K562 (cell line): ENCODE measurements around the gene ATP5MG. TPM values are rescaled to one million over a fixed set of nuclear protein-coding genes. Genes with fewer than 3 reads are reported as not detected.

ENCODE experiments used
- ATAC-seq: fragments of 200-7000 bp; cut with Tn5 transposase; 3 replicates; pipeline ENCODE4 v1.9.1; 2020; ENCODE audit warnings: moderate library complexity
- BruUV-seq: library from RNA; stranded (reverse); fragments of 400-500 nt; replicated peaks from 2 replicates; lab custom pipeline; 2021; lab: Mats Ljungman, UMichigan
- CTCF ChIA-PET: fragments of 300-600 bp; formaldehyde crosslinking; extraction: SDS; loops from one replicate; lab custom pipeline; 2021; ENCODE audit warnings: low intra/inter-chr PET ratio; lab: Yijun Ruan, JAX
- POLR2A ChIA-PET: fragments of 300-600, 350-650 bp; sonication (Branson Sonifier 250); formaldehyde crosslinking; extraction: SDS; loops from one replicate; lab custom pipeline; 2021; ENCODE audit warnings: antibody characterized with exemption, inconsistent platforms; lab: Yijun Ruan, JAX
- DNase-seq, 4 experiments: peaks; one replicate each; pipeline versions ENCODE4 v3.0.0 to v3.0.0-alpha.2; 2011 to 2018; ENCODE audit warnings: low spot score in 3 of 4, mixed read lengths in 3 of 4; ENCODE audit errors: extremely low read depth in 1 of 4
- FAIRE-seq: peaks from 2 replicates; lab custom pipeline; 2011; peaks lifted over from hg19 to GRCh38; lab: Jason Lieb, UNC
- H2AFZ ChIP-seq: 2 replicates; pipeline ENCODE4 v1.6.0; 2011; ENCODE audit warnings: low read depth, low read length, control low read depth, inconsistent platforms
- H3K27ac ChIP-seq: fragments of 200-600 bp; 3 replicates; pipeline ENCODE4 v1.8.0; 2011; ENCODE audit warnings: low read depth, mild to moderate bottlenecking, control low read depth, inconsistent platforms, low read length, moderate library complexity, mixed read lengths; ENCODE audit errors: extremely low read depth
- H3K27me3 ChIP-seq, 2 experiments: fragments of 300-600 bp in 1 of 2; 2 replicates in 1 of 2; 3 replicates in 1 of 2; pipeline versions ENCODE4 v1.6.0 to v1.8.0; 2011; ENCODE audit warnings: inconsistent platforms in 2 of 2, low read length in 2 of 2, mild to moderate bottlenecking in 1 of 2, mixed read lengths in 1 of 2, moderate library complexity in 1 of 2; ENCODE audit not compliant: control insufficient read depth in 2 of 2, insufficient read depth in 2 of 2
- H3K36me3 ChIP-seq: fragments of 300-600 bp; 3 replicates; pipeline ENCODE4 v1.8.0; 2011; ENCODE audit warnings: mild to moderate bottlenecking, low read length, inconsistent platforms; ENCODE audit not compliant: control insufficient read depth, insufficient read depth
- H3K4me1 ChIP-seq, 2 experiments: fragments of 200-600 bp in 1 of 2; replicated peaks in 1 of 2; 2 replicates in 1 of 2; 3 replicates in 1 of 2; pipeline versions ENCODE4 v1.5.1 to v1.8.0; 2011; ENCODE audit warnings: inconsistent platforms in 2 of 2, low read length in 2 of 2, mild to moderate bottlenecking in 1 of 2, mixed read lengths in 1 of 2, moderate library complexity in 1 of 2; ENCODE audit not compliant: control insufficient read depth in 2 of 2, insufficient read depth in 2 of 2
- H3K4me2 ChIP-seq: 2 replicates; pipeline ENCODE4 v1.6.1; 2011; ENCODE audit warnings: low read length, control low read depth, inconsistent platforms, mixed read lengths; ENCODE audit not compliant: insufficient read depth
- H3K4me3 ChIP-seq: fragments of 200-600 bp; sonication (generic), shearing (Covaris generic); 2 replicates; pipeline ENCODE4 v1.5.1; 2016; ENCODE audit warnings: control low read depth, inconsistent platforms
- H3K79me2 ChIP-seq: fragments of 200-600 bp; 3 replicates; pipeline ENCODE4 v1.8.0; 2011; ENCODE audit warnings: low read length, inconsistent platforms; ENCODE audit not compliant: control insufficient read depth, insufficient read depth
- H3K9ac ChIP-seq, 2 experiments: 2 replicates each; pipeline versions ENCODE4 v1.6.0 to v1.6.1; 2011; ENCODE audit warnings: low read depth in 2 of 2, low read length in 2 of 2, control low read depth in 1 of 2, inconsistent platforms in 1 of 2, mild to moderate bottlenecking in 1 of 2, mixed read lengths in 1 of 2; ENCODE audit not compliant: insufficient read depth in 1 of 2
- H3K9me1 ChIP-seq: one replicate; pipeline ENCODE4 v1.6.0; 2011; ENCODE audit warnings: inconsistent platforms, mild to moderate bottlenecking, low read length, moderate library complexity; ENCODE audit not compliant: control insufficient read depth, insufficient read depth
- H3K9me3 ChIP-seq: replicated peaks from 2 replicates; pipeline ENCODE4 v1.5.1; 2011; ENCODE audit warnings: low read depth, low read length, inconsistent platforms; ENCODE audit not compliant: control insufficient read depth, insufficient read depth
- H4K20me1 ChIP-seq: replicated peaks from 2 replicates; pipeline ENCODE4 v1.6.1; 2011; ENCODE audit warnings: low read length, inconsistent platforms, mixed read lengths; ENCODE audit not compliant: control insufficient read depth, insufficient read depth
- NR3C1 ChIP-seq: sonication (generic); formaldehyde crosslinking; IDR thresholded peaks from 2 replicates; pipeline ENCODE4 v1.8.1; 2022; ENCODE audit warnings: missing genetic modification reagents
- POLR2H ChIP-seq: IDR thresholded peaks from 2 replicates; pipeline ENCODE4 v1.6.1; 2016; ENCODE audit warnings: missing genetic modification characterization, low read depth, mild to moderate bottlenecking, control low read depth, missing compliant biosample characterization, moderate library complexity
- SRF ChIP-seq, 2 experiments: fragments of 250-450, 450-650 bp in 1 of 2; sonication (Bioruptor Pico) in 1 of 2; sonication (generic) in 1 of 2; formaldehyde crosslinking; IDR thresholded peaks; 2 replicates each; pipeline versions ENCODE4 v1.5.0 to v1.5.1; 2020 to 2022; ENCODE audit warnings: mild to moderate bottlenecking in 1 of 2, missing genetic modification reagents in 1 of 2
- SRSF9 ChIP-seq: fragments of 200-400 bp; formaldehyde crosslinking; IDR thresholded peaks from 2 replicates; pipeline ENCODE4 v1.6.1; 2017; ENCODE audit warnings: low read depth, low read length, borderline replicate concordance
- VEZF1 ChIP-seq: fragments of 200-800 bp; sonication (Bioruptor generic); IDR thresholded peaks from 2 replicates; pipeline ENCODE4 v1.6.1; 2017; ENCODE audit warnings: missing genetic modification characterization, missing compliant biosample characterization
- ZC3H4 ChIP-seq: sonication (generic); formaldehyde crosslinking; IDR thresholded peaks from 2 replicates; pipeline ENCODE4 v1.9.0; 2021; ENCODE audit warnings: missing genetic modification reagents, borderline replicate concordance
- ZKSCAN8 ChIP-seq: fragments of 200-800 bp; sonication (Bioruptor generic); IDR thresholded peaks from 2 replicates; pipeline ENCODE4 v1.6.1; 2016; ENCODE audit warnings: missing genetic modification characterization, missing compliant biosample characterization
- ZNF239 ChIP-seq: fragments of 250-450 bp; sonication (Bioruptor Pico); IDR thresholded peaks from 2 replicates; pipeline ENCODE4 v1.4.0; 2020; ENCODE audit warnings: mild to moderate bottlenecking
- ZNF253 ChIP-seq: fragments of 250-450 bp; sonication (Bioruptor Pico); conservative IDR thresholded peaks from 2 replicates; pipeline ENCODE4 v1.6.1; 2021; ENCODE audit warnings: mild to moderate bottlenecking
- ZNF561 ChIP-seq: fragments of 450-650 bp; formaldehyde crosslinking; conservative IDR thresholded peaks from 2 replicates; pipeline ENCODE4 v1.4.0; 2020; ENCODE audit warnings: mild to moderate bottlenecking, moderate library complexity
- WGBS: fragments of 100-300 bp; shearing (Covaris generic); methylation state at CpG from one replicate; pipeline ENCODE4 v1.1.6; 2016; ENCODE audit warnings: low coverage, mixed read lengths; ENCODE audit not compliant: insufficient coverage; ENCODE audit errors: missing lambda C conversion rate; 5-methylcytosine and 5-hydroxymethylcytosine counted together
- in situ Hi-C: fragments of 300-500 bp; cut with MboI; formaldehyde crosslinking; loops from 4 replicates; pipeline ENCODE4 v1.15.0; 2018; ENCODE audit warnings: inconsistent platforms, mixed read lengths
- intact Hi-C: fragments of 100-400 bp; cut with micrococcal nuclease; formaldehyde crosslinking; loops from 2 replicates; pipeline ENCODE4 v1.14.2; 2022
- polyA plus RNA-seq, 8 experiments: library from polyadenylated mRNA; depleted of rRNA in 4 of 8; stranded (reverse) in 5 of 8; unstranded in 3 of 8; fragments of >200 nt; fragmentation: Nextera tagmentation in 2 of 8; fragmentation: Illumina TruSeq in 1 of 8; extraction: Ambion mirVana in 2 of 8; extraction: Trizol in 1 of 8; gene quantifications; 2 replicates each; pipeline versions ENCODE4 v1.2.1 to v1.2.3, GENCODE V29; 2011 to 2014; ENCODE audit warnings: inconsistent platforms in 1 of 8, missing spikeins in 1 of 8
- total RNA-seq, 7 experiments: library from RNA; depleted of rRNA in 6 of 7; stranded (reverse); fragments of >200 nt in 6 of 7; fragmentation: Illumina TruSeq in 2 of 7; extraction: Trizol in 2 of 7; gene quantifications; 2 replicates each; pipeline versions ENCODE4 v1.2.1 to v1.2.3, GENCODE V29; 2011 to 2021; ENCODE audit warnings: low replicate concordance in 1 of 7

Gene ATP5MG
- total and polyA plus RNA-seq, 9 of the 15 experiments (the other 6 are each of a cell fraction or from before 2014, with no cell fraction given): 301 to 2,138 (median 434) TPM

- TF ChIP-seq VEZF1 (CRISPR knock-in tag) (peak; percentile 34; the same call in 1 of the 2 replicates), SRSF9 (no peak), POLR2H (tag) (peak; percentile 68), ZC3H4 (CRISPR knock-in tag) (no peak), ZNF561 (CRISPR knock-in tag) (no peak), NR3C1 (CRISPR knock-in tag) (no peak), ZNF253 (no peak)
These were observed 42.0 kb upstream of the ATP5MG start, which contains the start of gene UBE4A (continued) for GRCh38 chr11:118359295-118359958.

DNA sequence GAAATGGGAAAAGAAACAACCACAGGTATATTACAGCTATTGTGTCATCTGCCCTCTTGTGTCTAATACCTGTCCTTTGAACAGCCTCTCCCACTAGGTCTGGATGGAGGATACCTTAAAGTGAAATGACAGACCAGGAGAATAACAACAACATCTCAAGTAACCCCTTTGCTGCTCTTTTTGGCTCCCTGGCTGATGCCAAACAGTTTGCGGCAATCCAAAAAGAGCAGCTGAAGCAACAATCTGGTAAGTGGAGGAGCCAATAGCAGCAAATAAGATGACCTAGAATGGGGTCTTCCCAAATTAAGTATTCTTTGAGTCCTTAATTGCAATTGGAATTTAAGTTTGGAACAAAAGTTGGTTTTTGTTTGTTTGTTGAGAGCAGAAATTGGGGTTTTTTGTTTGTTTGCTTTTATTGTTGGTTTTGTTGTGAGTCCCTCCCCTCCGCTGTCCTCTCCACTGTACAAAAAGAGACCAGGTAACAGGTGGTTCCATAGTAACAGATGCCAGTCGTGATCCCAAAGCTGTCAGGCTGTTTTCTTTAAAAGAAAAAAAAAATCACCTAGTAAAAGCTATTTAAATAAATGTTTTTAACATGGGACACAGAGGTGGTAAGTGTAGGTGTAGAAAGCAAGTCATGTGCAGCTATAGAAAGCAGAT, 36.3 kb upstream of the ATP5MG start:
- in situ Hi-C loops (no loop called here), intact Hi-C loops (no loop called here)
- no peak for ATAC-seq
- ChIA-PET POLR2A (interaction anchor here (0.6 kb wide), 1 partner anchor 158 kb away, joined by 3 read pairs; no protein-coding TSS in a partner anchor), CTCF (no interaction called here)
- no peak overlapping the region for H3K4me3 ChIP-seq
- H3K27me3 ChIP-seq: no peaks in the 10 kb centered on the region
- no peak for TF ChIP-seq SRF (CRISPR knock-in tag; IDR thresholded peaks at IDR 0.05)
- no peak for TF ChIP-seq ZKSCAN8
- no peak for TF ChIP-seq ZNF239
- H3K9me1 ChIP-seq: no peaks in the 10 kb centered on the region
- no peak overlapping the region for H2AFZ ChIP-seq
- no peak overlapping the region for H3K27ac ChIP-seq
- H3K79me2 ChIP-seq: peaks cover 31% of the 10 kb centered on the region
- no peak for FAIRE-seq
- peaks cover 57% of the 10 kb centered on the region for H3K36me3 ChIP-seq
- H3K4me2 ChIP-seq: no peak overlapping the region
- 84% methylated on average over 3 of the region's 3 CpGs for WGBS
- H3K4me1 ChIP-seq: 0 out of 5 replicates have a peak, but pooled peaks cover 0 to 5% of the 10 kb centered on the region in 2 experiments
- no peak for DNase-seq
- no TSS peak for BruUV-seq
- no peaks in the 10 kb centered on the region for H4K20me1 ChIP-seq
- H3K9me3 ChIP-seq: no peaks in the 10 kb centered on the region
- H3K9ac ChIP-seq: no peak overlapping the region
